Measurements from ENCODE around the gene LRFN5. TPM values are rescaled to one million over a fixed set of nuclear protein-coding genes. Genes with fewer than 3 reads are reported as not detected.
"Not testable (repeated sequence)": the region's sequence is repeated elsewhere in the genome, so short reads cannot be mapped to it uniquely, and the experiment has no call there.

LRFN5 gene
- total and polyA plus RNA-seq, 2 of the 8 experiments (the other 6 are each of a cell fraction or from before 2014, with no cell fraction given), result 0.85 to 4.7 TPM

DNA sequence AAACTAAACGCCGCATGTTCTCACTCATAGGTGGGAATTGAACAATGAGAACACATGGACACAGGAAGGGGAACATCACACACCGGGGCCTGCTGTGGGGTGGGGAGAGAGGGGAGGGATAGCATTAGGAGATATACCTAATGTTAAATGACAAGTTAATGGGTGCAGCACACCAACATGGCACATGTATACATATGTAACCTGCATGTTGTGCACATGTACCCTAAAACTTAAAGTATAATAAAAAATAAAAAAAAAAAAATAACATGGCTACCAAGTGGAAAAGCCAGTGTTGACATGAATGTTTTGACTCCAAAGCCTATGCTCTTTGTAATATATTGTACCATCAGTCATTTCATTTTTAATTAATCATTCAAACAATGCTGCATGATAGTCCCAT lies 39.8 kb upstream of the LRFN5 start:
- DNase-seq (ENCODE audit: low read depth in 1 of 2, low spot score in 2 of 2); FAIRE-seq; POLR2A ChIA-PET (ENCODE audit: partially characterized antibody): not testable (repeated sequence)

More for the DNA sequence above, 39.8 kb upstream of the LRFN5 start:
- H2BK20ac ChIP-seq (ENCODE audit: low read length); H3K56ac ChIP-seq (replicated peaks; ENCODE audit: insufficient read length, low read depth, low read length); H2AFZ ChIP-seq (ENCODE audit: low read length); H2BK5ac ChIP-seq (ENCODE audit: low read depth, low read length); H3K23me2 ChIP-seq (ENCODE audit: low read depth, low read length); CTCF ChIA-PET (ENCODE audit: partially characterized antibody); H3K14ac ChIP-seq (ENCODE audit: insufficient read length); H3K27ac ChIP-seq (ENCODE audit: low read depth, low read length); H2BK12ac ChIP-seq (ENCODE audit: low read depth, low read length); H3K9ac ChIP-seq (replicated peaks in 1 of 4; ENCODE audit: extremely low read depth in 1 of 4, low read depth in 3 of 4, low read length in 3 of 4); H3K9me3 ChIP-seq (ENCODE audit: insufficient read depth in 2 of 2, low read depth in 1 of 2, low read length in 1 of 2); H4K8ac ChIP-seq (ENCODE audit: extremely low read depth, insufficient read depth, low read length); H4K5ac ChIP-seq (ENCODE audit: insufficient read length, low read depth, low read length); H3K36me3 ChIP-seq (ENCODE audit: control insufficient read depth in 2 of 4, insufficient read depth in 4 of 4, low read length in 3 of 4); H4K91ac ChIP-seq (replicated peaks; ENCODE audit: insufficient read length, low read length); H3K79me1 ChIP-seq (ENCODE audit: low read depth, low read length); H3K18ac ChIP-seq (ENCODE audit: extremely low read depth, low read length); H3K4me3 ChIP-seq (ENCODE audit: extremely low read depth in 1 of 4, insufficient read depth in 2 of 4, low read depth in 3 of 4, low read length in 4 of 4); H3K23ac ChIP-seq (ENCODE audit: insufficient read length); H3K4me1 ChIP-seq (replicated peaks in 1 of 4; ENCODE audit: control insufficient read depth in 3 of 4, insufficient read depth in 4 of 4, low read length in 3 of 4); H3K79me2 ChIP-seq (ENCODE audit: control insufficient read depth in 1 of 2, insufficient read depth in 2 of 2, low read length in 2 of 2); H2BK120ac ChIP-seq (replicated peaks; ENCODE audit: low read depth, low read length); H3K4me2 ChIP-seq (ENCODE audit: insufficient read depth in 1 of 2, low read depth in 2 of 2, low read length in 2 of 2); H3K4ac ChIP-seq (replicated peaks; ENCODE audit: insufficient read length, low read depth, low read length); H3K27me3 ChIP-seq (replicated peaks in 1 of 4; ENCODE audit: control insufficient read depth in 3 of 4, extremely low read depth in 1 of 4, insufficient read depth in 3 of 4, low read length in 3 of 4); H2BK15ac ChIP-seq (ENCODE audit: low read length); H2AK5ac ChIP-seq (ENCODE audit: low read depth, low read length); H4K20me1 ChIP-seq (replicated peaks in 1 of 2; ENCODE audit: control insufficient read depth in 1 of 2, insufficient read depth in 2 of 2, low read length in 2 of 2): not testable (repeated sequence)
- 92% methylated on average over 2 of the region's 3 CpGs; no CpG with 5 or more reads in 1 of the 2 experiments for WGBS, 2 experiments (ENCODE audit: extremely low coverage in 1 of 2, insufficient coverage in 1 of 2, insufficient read length in 1 of 2, insufficient replicate concordance in 2 of 2, low coverage in 1 of 2, low lambda C conversion rate in 2 of 2, missing lambda C conversion rate in 1 of 2)

Measured in H1 (cell line).